Natural killer cell (primary cell): ENCODE data around the gene RNF175. TPM values are rescaled to one million over a fixed set of nuclear protein-coding genes. Genes with fewer than 3 reads are reported as not detected.

ENCODE experiments used
- ATAC-seq, 3 donors: fragments of 150-1000 bp in 2 of 3; fragments of 200-7000 bp in 1 of 3; cut with Tn5 transposase; 1 replicate in 1 of 3; 2 replicates in 2 of 3; pipeline ENCODE4 v1.10.0; 2021; ENCODE audit warnings: mild to moderate bottlenecking in 2 of 3, moderate library complexity in 2 of 3
- DNase-seq, 2 donors: peaks; one replicate each; pipeline versions ENCODE4 v3.0.0 to v3.0.0-alpha.2; 2013 to 2021; ENCODE audit warnings: mixed read lengths in 1 of 2
- H3K27ac ChIP-seq: one replicate; pipeline ENCODE4 v1.5.1; 2013; ENCODE audit warnings: mild to moderate bottlenecking, low read length
- H3K27me3 ChIP-seq: one replicate; pipeline ENCODE4 v1.6.1; 2013; ENCODE audit warnings: low read length; ENCODE audit not compliant: control insufficient read depth, insufficient read depth
- H3K36me3 ChIP-seq: one replicate; pipeline ENCODE4 v1.6.1; 2013; ENCODE audit warnings: low read length; ENCODE audit not compliant: control insufficient read depth, insufficient read depth
- H3K4me1 ChIP-seq: one replicate; pipeline ENCODE4 v1.6.1; 2013; ENCODE audit warnings: low read length; ENCODE audit not compliant: control insufficient read depth, insufficient read depth
- H3K4me3 ChIP-seq: one replicate; pipeline ENCODE4 v1.5.1; 2013; ENCODE audit warnings: low read length
- H3K9me3 ChIP-seq: one replicate; pipeline ENCODE4 v1.6.1; 2013; ENCODE audit warnings: low read length; ENCODE audit not compliant: control insufficient read depth, insufficient read depth
- H3K27ac Mint-ChIP-seq, 2 donors: one replicate each; pipeline ENCODE4 v1.8.0; 2022; ENCODE audit warnings: mild to moderate bottlenecking in 2 of 2, mixed read lengths in 2 of 2, moderate library complexity in 1 of 2
- H3K27me3 Mint-ChIP-seq, 2 donors: one replicate each; pipeline ENCODE4 v1.8.0; 2022; ENCODE audit warnings: low read depth in 2 of 2, mixed read lengths in 2 of 2
- H3K36me3 Mint-ChIP-seq: one replicate; pipeline ENCODE4 v1.8.0; 2022; ENCODE audit warnings: mixed read lengths
- H3K4me1 Mint-ChIP-seq, 2 donors: one replicate each; pipeline ENCODE4 v1.8.0; 2022; ENCODE audit warnings: mixed read lengths in 2 of 2
- H3K4me3 Mint-ChIP-seq: one replicate; pipeline ENCODE4 v1.8.0; 2022; ENCODE audit warnings: mild to moderate bottlenecking, moderate library complexity, mixed read lengths
- H3K9me3 Mint-ChIP-seq, 2 donors: one replicate each; pipeline ENCODE4 v1.8.0; 2022; ENCODE audit warnings: mixed read lengths in 2 of 2
- CTCF ChIP-seq: fragments of 200-600 bp; IDR thresholded peaks from one replicate; pipeline ENCODE4 v1.8.0; 2022; ENCODE audit warnings: antibody characterized with exemption
- WGBS: methylation state at CpG from one replicate; pipeline ENCODE4 v1.1.7; 2013; ENCODE audit warnings: missing lambda C conversion rate; ENCODE audit not compliant: insufficient coverage; 5-methylcytosine and 5-hydroxymethylcytosine counted together
- intact Hi-C: fragments of 100-400 bp; cut with micrococcal nuclease; formaldehyde crosslinking; loops from one replicate; pipeline ENCODE4 v1.14.2; 2022
- total RNA-seq, 4 donors: library from RNA; stranded (reverse); fragments of 120-200 nt in 1 of 4; gene quantifications; one replicate each; pipeline versions ENCODE4 v1.2.3 to v1.2.4, GENCODE V29; 2013 to 2022

The RNF175 gene
- total RNA-seq, 3 donors from 2014 or later (not counting 1 experiment from before 2014, with no cell fraction given) = 0.07 TPM; not detected in 2

DNA sequence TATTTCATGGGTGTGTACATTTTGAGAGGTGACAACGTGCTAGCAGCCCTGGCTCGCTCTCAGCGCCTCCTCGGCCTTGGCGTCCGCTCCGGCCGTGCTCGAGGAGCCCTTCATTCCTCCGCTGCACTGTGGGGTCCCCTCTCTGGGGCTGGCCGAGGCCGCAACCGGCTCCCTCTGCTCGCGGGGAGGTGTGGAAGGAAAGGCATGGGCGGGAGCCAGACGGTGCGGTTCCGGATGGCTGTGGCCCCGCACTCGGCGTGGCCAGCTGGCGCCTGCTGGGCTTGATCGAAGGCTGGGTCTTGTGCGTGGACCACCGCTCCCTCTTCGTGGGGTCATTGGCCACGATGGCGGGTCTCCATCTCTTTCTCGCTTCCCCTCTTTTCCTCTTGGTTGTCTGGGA, 46.2 kb upstream of the RNF175 start:
- intact Hi-C loops = no loop called here
- Histone ChIP-seq H3K4me3 (no peak overlapping the region), H3K9me3 (no peaks in the 10 kb centered on the region), H3K27ac (no peak overlapping the region), H3K27me3 (peaks cover 3% of the 10 kb centered on the region), H3K4me1 (peaks cover 8% of the 10 kb centered on the region), H3K36me3 (no peaks in the 10 kb centered on the region)
- DNase-seq = no peak
- Mint-ChIP-seq H3K27me3 (peaks cover 16 to 17% of the 10 kb centered on the region in 2 donors), H3K9me3 (no peaks in the 10 kb centered on the region), H3K4me1 (peaks cover 18 to 24% of the 10 kb centered on the region in 2 donors), H3K36me3 (no peaks in the 10 kb centered on the region), H3K27ac (no peak overlapping the region), H3K4me3 (no peak overlapping the region)
- no peak for TF ChIP-seq CTCF
- no peak for ATAC-seq
- 96% methylated on average over 30 of the region's 30 CpGs for WGBS

- H3K27me3 ChIP-seq = peaks cover 3% of the 10 kb centered on the region
- ATAC-seq (no peak), DNase-seq (no peak)
- no peak for TF ChIP-seq CTCF
- Mint-ChIP-seq H3K9me3 (no peaks in the 10 kb centered on the region), H3K27me3 (peaks cover 16 to 20% of the 10 kb centered on the region in 2 donors), H3K4me3 (no peak overlapping the region), H3K27ac (no peak overlapping the region), H3K4me1 (peaks cover 13 to 18% of the 10 kb centered on the region in 2 donors), H3K36me3 (no peaks in the 10 kb centered on the region)
- WGBS = 38% methylated on average over 3 of the region's 3 CpGs
- peaks cover 6% of the 10 kb centered on the region for H3K4me1 ChIP-seq
- no peaks in the 10 kb centered on the region for H3K36me3 ChIP-seq
- H3K4me3 ChIP-seq = no peak overlapping the region
- H3K27ac ChIP-seq = no peak overlapping the region
- intact Hi-C loops = no loop called here
- H3K9me3 ChIP-seq = no peaks in the 10 kb centered on the region
Observed at GRCh38 chr4:153804722-153805121, 44.9 kb upstream of the RNF175 start.

- Mint-ChIP-seq H3K9me3 (no peaks in the 10 kb centered on the region), H3K27me3 (peaks cover 47% of the 10 kb centered on the region in 2 donors), H3K4me3 (no peak overlapping the region), H3K4me1 (no peaks in the 10 kb centered on the region), H3K27ac (no peak overlapping the region), H3K36me3 (no peaks in the 10 kb centered on the region)
- no peaks in the 10 kb centered on the region for H3K36me3 ChIP-seq
- no peak for ATAC-seq
- H3K27me3 ChIP-seq = peaks cover 15% of the 10 kb centered on the region
- no peak overlapping the region for H3K27ac ChIP-seq
- no peak for TF ChIP-seq CTCF
- H3K9me3 ChIP-seq = no peaks in the 10 kb centered on the region
- no peaks in the 10 kb centered on the region for H3K4me1 ChIP-seq
- intact Hi-C loops = no loop called here
- WGBS = 59% methylated on average over 2 of the region's 2 CpGs
- H3K4me3 ChIP-seq = no peak overlapping the region
- DNase-seq = no peak
Observed at GRCh38 chr4:153799694-153800074, 39.9 kb upstream of the RNF175 start.

- Histone ChIP-seq H3K9me3 (no peaks in the 10 kb centered on the region), H3K36me3 (no peaks in the 10 kb centered on the region), H3K27me3 (peaks cover 17% of the 10 kb centered on the region), H3K4me1 (no peaks in the 10 kb centered on the region), H3K27ac (no peak overlapping the region), H3K4me3 (no peak overlapping the region)
- no peaks in the 10 kb centered on the region for H3K9me3 Mint-ChIP-seq
- TF ChIP-seq CTCF = no peak
- no peaks in the 10 kb centered on the region for H3K36me3 Mint-ChIP-seq
- DNase-seq (no peak), ATAC-seq (no peak)
- H3K27ac Mint-ChIP-seq = no peak overlapping the region
- peaks cover 49 to 51% of the 10 kb centered on the region in 2 donors for H3K27me3 Mint-ChIP-seq
- intact Hi-C loops = no loop called here
- no peaks in the 10 kb centered on the region for H3K4me1 Mint-ChIP-seq
- WGBS = no CpG with 5 or more reads among the region's 3 CpGs
- no peak overlapping the region for H3K4me3 Mint-ChIP-seq
Observed at GRCh38 chr4:153798901-153799693, 39.3 kb upstream of the RNF175 start.
